Ascending aorta (tissue), 2 donors: ENCODE results near the gene BCCIP. TPM values are rescaled to one million over a fixed set of nuclear protein-coding genes. Genes with fewer than 3 reads are reported as not detected.

Source experiments
- DNase-seq, 2 donors: peaks; one replicate each; pipeline ENCODE4 v3.0.0-alpha.2; 2019; ENCODE audit warnings: low spot score in 2 of 2
- H3K27ac ChIP-seq, 2 donors: fragments of 200-600 bp; sonication (generic); one replicate each; pipeline ENCODE4 v1.5.1; 2016 to 2017; ENCODE audit warnings: mild to moderate bottlenecking in 1 of 2
- H3K27me3 ChIP-seq: fragments of 200-600 bp; sonication (generic); one replicate; pipeline ENCODE4 v1.5.1; 2017
- H3K36me3 ChIP-seq, 2 donors: fragments of 200-600 bp; sonication (generic); one replicate each; pipeline ENCODE4 v1.5.1; 2016
- H3K4me1 ChIP-seq, 2 donors: fragments of 200-600 bp; sonication (generic); one replicate each; pipeline ENCODE4 v1.5.1; 2016 to 2017; ENCODE audit warnings: mild to moderate bottlenecking in 1 of 2
- H3K4me3 ChIP-seq, 2 donors: fragments of 200-600 bp; sonication (generic); one replicate each; pipeline ENCODE4 v1.5.1; 2016 to 2017; ENCODE audit warnings: mild to moderate bottlenecking in 1 of 2
- H3K9me3 ChIP-seq, 2 donors: fragments of 200-600 bp; sonication (generic); one replicate each; pipeline ENCODE4 v1.5.1; 2016
- CTCF ChIP-seq, 3 experiments: fragments of 200-600 bp in 2 of 3; fragments of 450-650 bp in 1 of 3; sonication (generic) in 2 of 3; IDR thresholded peaks; one replicate each; pipeline ENCODE4 v1.5.1; 2016 to 2019; ENCODE audit warnings: antibody characterized with exemption in 3 of 3, mild to moderate bottlenecking in 1 of 3, moderate library complexity in 1 of 3
- intact Hi-C: fragments of 100-400 bp; cut with DNase I; formaldehyde crosslinking; loops from one replicate; pipeline ENCODE4 v1.15.1; 2023
- total RNA-seq: library from RNA; depleted of rRNA; stranded (reverse); fragments of >200 nt; gene quantifications from one replicate; pipeline ENCODE4 v1.1.0, GENCODE V29; 2016

Gene BCCIP
- total RNA-seq, 1 donor from 2014 or later = 4.7 TPM

- Histone ChIP-seq H3K27ac (no peak overlapping the region), H3K36me3 (peaks cover 37 to 72% of the 10 kb centered on the region in 2 donors), H3K4me3 (no peak overlapping the region), H3K4me1 (no peaks in the 10 kb centered on the region), H3K9me3 (no peaks in the 10 kb centered on the region), H3K27me3 (no peaks in the 10 kb centered on the region)
- no peak for TF ChIP-seq CTCF (IDR thresholded peaks at IDR 0.05)
- intact Hi-C loops = no loop called here
- DNase-seq = peak in 1 of 2 donors; percentile 52
Observed at GRCh38 chr10:125795128-125795527, 28.2 kb upstream of the BCCIP start.

DNA sequence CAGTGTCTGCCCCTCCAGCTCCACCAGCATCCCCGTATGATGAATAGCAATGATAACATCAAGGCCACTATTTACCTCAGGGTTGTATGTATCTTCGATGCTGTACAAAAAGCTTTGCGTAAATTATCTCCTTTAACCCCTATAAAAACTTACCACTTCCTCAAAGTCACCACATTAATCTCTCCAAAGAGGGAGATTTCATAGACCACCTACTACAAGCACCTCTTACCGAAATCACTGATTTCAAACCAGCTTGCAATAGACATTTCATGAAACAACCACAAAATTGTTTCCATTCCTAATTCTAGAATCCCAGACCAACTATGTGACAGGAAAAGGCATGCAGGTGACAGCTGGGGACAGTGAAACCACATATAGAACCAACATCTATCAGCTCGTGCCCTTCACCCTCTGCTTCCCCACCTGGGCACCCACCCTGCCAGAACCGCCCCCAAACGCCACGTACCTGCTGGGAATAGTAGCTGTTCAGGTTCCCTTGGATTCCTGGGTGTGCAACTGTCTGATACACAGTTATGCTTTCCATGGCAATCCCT lies 27.6 kb upstream of the BCCIP start:
- H3K27me3 ChIP-seq = no peaks in the 10 kb centered on the region
- H3K27ac ChIP-seq = no peak overlapping the region
- no peaks in the 10 kb centered on the region for H3K9me3 ChIP-seq
- TF ChIP-seq CTCF (IDR thresholded peaks at IDR 0.05) = no peak
- DNase-seq = no peak
- no peaks in the 10 kb centered on the region for H3K4me1 ChIP-seq
- no peak overlapping the region for H3K4me3 ChIP-seq
- intact Hi-C loops = no loop called here
- H3K36me3 ChIP-seq = peaks cover 39 to 74% of the 10 kb centered on the region in 2 donors

- no peaks in the 10 kb centered on the region for H3K27me3 ChIP-seq
- H3K36me3 ChIP-seq = peaks cover 35 to 61% of the 10 kb centered on the region in 2 donors
- no peaks in the 10 kb centered on the region for H3K4me1 ChIP-seq
- H3K4me3 ChIP-seq = no peak overlapping the region
- TF ChIP-seq CTCF (IDR thresholded peaks at IDR 0.05) = no peak
- intact Hi-C loops = no loop called here
- DNase-seq = peak in 1 of 2 donors; percentile 61
- H3K9me3 ChIP-seq = no peaks in the 10 kb centered on the region
- H3K27ac ChIP-seq = no peak overlapping the region
Observed at GRCh38 chr10:125797424-125797823, 25.9 kb upstream of the BCCIP start.

DNA sequence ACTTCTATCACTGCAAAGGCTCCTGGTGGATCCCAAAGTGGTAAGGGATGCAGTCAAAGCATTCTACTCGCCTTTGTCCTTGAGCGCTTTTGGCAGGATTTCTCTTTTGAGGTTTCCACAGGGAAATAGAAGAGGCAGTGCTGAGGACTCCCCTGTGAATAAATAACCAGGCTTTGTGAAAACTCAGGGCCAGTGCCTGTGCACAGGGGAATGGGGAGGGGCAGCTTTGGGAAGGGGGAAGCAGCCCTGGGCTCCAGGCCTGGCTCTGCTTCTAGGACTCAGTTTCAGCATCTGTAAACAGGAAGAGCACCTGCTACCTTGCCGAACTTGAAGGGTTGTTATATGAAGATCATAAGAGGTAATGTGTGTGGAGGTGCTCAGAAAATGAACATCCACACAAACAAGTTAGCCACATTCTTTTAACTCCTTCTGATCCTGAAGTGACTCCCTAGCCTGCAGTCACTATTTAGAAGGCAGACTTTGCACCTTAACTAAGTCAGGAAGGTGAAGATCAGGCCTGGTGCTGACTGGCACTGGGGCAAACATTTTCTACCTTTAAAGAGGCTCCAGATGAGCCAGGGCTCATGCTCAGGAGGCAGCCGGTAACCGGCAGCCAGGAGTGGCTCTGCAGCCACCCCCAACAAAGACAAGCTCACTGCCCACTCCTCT lies 25.2 kb upstream of the BCCIP start:
- H3K27ac ChIP-seq = no peak overlapping the region
- DNase-seq = peak in 1 of 2 donors; percentile 37
- H3K4me1 ChIP-seq = no peaks in the 10 kb centered on the region
- H3K36me3 ChIP-seq = peaks cover 30 to 54% of the 10 kb centered on the region in 2 donors
- no peak overlapping the region for H3K4me3 ChIP-seq
- H3K9me3 ChIP-seq = no peaks in the 10 kb centered on the region
- intact Hi-C loops = no loop called here
- no peaks in the 10 kb centered on the region for H3K27me3 ChIP-seq
- TF ChIP-seq CTCF (IDR thresholded peaks at IDR 0.05) = no peak

DNA sequence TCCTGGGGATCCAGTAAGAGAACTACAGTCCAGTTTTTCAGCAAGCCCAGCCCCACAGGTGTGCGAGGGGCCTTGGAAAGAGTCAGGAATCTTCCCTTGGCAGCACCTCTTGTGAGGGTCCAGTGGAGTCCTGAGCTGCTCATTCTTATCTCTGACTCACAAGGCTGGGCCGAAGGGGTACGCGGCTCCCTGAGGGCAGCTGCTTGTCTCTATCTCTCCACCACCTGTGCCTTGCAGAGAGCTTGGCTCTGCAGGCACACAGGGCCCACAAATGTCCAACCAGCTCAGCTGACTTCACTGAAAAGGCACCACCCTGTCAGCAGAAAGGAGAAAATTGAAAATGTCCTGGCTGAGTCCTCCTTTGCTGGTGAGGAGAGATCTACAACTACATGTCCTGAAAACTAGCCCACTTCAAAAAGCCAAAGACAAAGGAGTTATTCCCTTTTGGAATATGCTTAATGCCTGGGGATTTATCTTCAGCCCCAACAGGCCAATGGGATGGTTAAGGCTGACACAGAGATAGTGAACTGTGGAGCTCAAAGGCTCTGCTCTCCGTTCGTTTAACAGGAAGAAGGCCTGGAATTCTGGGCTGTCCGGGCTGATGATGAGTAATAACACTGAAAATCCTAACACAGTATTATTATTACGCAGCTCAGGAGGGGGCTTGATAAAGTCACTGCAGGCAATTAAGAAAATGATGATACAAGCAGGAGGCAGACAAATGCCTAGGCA lies 23.7 kb upstream of the BCCIP start:
- Histone ChIP-seq H3K27me3 (no peaks in the 10 kb centered on the region), H3K36me3 (peaks cover 23 to 46% of the 10 kb centered on the region in 2 donors), H3K4me3 (no peak overlapping the region), H3K27ac (no peak overlapping the region), H3K9me3 (no peaks in the 10 kb centered on the region), H3K4me1 (no peaks in the 10 kb centered on the region)
- DNase-seq = peak in 1 of 2 donors; percentile 27
- TF ChIP-seq CTCF (IDR thresholded peaks at IDR 0.05) = no peak
- intact Hi-C loops = no loop called here
